NCI-H226 (cell line): ENCODE results near the gene ADAMTS17.

ENCODE experiments used
- DNase-seq: peaks from one replicate; pipeline ENCODE4 v3.0.0-alpha.2; 2015

The ADAMTS17 gene

DNA sequence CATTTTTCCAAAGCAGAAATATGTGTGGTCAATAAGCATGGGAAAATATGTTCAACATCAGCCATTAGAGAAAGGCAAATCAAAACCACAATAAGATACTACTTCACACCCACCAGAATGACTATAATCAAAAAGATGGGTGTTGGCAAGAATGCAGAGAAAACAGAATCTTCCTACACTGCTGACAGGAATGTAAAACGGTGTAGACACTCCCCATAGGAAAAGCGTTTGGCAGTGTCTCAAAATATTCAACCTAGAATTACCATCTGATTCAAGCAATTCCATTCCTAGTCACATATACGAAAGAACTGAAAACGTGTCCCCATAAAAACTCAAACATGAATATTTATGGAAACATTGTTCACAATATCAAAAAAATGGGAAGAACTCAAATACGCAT, 123.3 kb downstream of the ADAMTS17 start:
- DNase-seq, result peak; percentile 88

DNA sequence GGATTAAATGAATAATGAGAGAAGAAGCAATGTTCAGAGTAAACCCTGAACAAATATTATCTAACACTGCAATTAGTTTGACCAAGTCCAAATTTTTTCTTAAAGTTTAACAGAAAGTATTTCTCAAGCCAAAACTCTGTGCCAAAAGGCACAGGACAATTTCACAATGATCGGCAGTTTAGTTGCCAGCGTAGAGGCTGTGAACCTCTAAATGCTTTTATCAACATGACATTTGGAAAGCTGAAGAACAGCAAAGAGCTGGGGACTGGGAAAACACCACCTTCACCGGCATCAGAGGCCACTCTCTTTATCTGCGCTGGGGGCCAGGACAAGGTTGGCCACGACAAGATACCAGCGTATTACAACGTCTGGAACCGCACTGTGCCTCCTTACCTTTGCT, 125.6 kb downstream of the ADAMTS17 start:
- DNase-seq, result no peak

DNA sequence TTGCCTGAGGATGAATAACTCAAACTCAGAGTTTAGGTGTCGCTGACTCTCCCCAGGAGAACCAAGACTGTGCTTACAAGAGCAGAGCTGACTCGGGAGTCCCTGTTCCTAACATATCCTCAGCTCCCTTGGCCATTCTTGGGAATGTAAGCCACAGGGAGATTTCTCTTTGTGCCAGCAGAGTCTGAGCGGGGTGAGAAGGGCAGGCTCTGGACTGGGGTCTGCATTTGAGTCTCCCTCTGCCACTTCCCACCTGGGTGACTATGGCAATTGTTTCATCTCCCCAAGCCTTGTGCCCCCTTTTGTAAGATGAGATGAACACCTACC, 126.0 kb downstream of the ADAMTS17 start:
- no peak for DNase-seq

DNA sequence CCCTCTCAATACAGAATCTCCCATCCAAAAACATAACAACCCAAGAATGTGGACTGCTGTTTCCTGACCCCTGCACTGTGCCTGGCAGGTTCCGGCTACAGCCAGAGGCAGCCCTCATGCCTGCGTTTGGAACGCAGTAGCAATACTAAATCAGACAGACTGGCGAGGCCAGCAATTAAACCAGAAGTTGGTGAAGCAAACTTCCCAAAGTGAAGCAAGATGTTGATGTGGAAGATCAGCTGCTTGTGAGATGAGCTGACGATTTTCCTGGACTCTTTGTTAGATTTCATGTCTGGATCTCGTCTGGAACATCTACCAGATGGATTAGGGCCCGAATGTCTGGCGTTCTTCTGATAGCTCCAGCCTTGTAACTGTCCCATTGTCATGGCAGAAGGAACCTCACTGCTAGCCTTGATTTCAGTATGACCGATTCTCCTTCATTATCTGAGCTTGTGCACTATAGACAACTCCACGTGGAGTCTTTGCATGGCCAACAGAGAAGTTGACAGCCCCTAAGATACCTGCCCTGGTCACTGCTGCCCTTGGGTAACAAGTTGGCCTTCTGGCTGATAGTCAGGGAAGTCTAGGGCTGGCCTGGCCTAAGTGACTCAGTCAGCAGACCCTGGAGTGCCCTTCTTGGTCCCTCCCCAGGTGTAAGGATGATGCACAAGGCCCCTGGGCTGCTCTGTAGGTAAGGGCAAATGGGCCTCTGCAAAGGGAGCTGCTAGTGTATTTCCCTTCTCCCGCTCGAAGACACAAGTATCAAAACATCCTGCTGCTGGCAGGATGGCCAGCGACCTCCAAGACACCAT, 126.5 kb downstream of the ADAMTS17 start:
- no peak for DNase-seq

DNA sequence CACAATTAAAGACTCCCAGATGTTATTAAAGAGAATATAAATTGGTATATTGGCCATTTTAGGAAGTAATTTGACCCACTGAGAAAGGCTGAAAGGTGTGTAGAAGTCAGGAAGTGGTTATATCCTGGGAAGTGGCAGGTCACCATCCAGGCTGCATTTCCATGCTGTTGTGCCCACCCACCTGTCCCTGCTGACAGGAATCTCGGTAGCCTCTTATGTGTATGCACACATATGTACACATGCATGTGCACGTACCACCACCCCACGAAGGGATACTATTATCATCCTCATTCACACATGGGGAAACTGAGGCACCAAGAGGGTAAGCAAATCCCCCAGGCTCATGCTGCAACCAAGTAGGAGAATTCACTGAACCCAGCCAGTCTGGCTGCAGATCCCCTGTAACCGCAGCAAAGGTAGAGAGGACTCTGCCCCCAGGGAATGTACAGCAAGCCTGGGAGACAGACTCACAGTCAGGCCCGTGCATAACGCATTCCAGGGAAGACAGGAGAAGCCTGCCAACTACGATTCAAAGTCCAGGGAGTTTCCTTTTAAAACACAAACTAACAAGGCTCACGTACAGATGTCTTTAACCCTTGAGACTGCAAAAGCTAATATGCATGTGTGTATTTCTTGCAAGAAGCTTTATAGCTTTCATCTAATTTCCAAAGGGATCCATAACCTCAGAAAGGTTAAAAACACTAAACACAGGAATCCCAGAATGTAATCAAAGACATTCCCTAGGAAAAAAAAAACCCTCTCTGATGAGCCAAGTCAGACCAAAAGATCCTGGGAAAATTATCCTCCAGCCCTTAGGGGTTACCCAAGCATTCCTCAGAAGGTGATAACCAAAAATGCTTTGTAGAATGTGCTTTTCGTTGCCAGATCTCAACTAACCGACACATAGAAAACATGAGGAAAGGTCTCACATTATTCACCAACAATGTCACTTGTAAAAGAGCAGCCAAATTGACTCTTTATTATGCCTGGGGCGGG, 129.6 kb downstream of the ADAMTS17 start:
- peak; percentile 96 for DNase-seq

DNA sequence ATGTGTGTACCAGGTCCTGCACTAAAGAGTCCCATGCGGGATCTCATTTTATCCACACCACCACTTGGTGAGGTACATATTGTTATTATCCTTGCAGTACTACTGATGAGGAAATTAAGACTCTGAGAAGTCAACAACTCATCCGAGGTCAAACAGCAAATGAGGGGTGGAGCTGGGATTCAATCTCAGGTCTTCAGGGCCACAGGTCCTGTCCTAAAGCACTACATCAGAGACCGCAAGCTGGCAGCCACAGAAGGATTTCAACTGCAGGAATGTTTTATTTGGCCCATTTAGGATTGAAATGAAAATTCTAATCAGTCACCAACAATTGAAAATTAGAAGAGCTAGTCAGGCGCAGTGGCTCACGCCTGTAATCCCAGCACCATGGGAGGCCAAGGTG, 131.4 kb downstream of the ADAMTS17 start:
- no peak for DNase-seq

DNA sequence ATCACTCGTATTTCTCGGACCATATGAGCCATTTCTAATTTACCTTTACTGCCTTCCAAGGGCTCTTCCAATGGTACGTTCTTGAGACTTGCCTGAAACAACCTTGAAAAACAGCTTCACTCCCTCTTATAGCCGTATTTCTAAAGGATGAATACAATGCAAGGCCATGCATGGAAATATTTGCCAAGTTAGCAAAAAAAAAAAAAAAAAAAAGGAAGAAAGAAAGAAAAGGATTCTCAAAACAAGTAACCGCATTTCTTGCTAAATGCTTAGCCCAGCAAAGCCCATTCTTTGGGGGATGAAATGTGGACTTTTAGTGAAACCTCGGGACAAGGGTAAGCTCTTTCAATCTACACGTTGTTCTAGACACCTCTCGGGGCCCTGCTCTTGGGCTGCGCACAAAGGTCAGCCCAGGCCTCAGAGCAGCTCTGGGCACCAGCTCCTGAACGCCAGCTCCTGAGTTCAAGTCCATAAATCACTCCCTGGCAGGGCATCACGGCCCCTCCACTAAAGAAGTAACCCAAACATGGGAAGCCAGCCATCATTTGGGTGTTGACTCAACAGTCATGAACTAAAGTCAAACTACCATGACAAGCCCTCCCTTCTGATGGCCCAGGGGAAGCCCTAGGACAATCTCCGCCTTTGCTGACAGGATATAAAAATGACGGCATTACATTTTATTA, 132.7 kb downstream of the ADAMTS17 start:
- DNase-seq, result no peak

DNA sequence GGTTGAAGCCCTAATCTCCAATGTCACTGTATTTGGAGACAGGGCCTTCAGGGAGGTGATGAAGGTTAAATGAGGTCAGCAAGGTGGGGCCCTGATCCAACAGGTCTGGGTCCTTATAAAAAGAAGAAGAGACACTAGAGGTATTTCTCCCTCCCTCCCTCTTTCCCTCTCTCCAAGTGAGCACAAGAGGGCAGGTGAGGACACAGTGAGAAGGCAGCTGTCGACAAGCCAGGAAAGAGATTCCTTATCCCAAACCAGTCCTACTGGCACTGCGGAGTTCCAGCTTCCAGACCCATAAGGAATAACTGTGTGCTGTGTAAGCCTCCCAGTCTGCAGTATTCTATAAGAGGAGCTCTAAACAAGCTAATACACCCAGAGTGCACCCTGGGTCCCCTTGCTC, 134.7 kb downstream of the ADAMTS17 start:
- no peak for DNase-seq

DNA sequence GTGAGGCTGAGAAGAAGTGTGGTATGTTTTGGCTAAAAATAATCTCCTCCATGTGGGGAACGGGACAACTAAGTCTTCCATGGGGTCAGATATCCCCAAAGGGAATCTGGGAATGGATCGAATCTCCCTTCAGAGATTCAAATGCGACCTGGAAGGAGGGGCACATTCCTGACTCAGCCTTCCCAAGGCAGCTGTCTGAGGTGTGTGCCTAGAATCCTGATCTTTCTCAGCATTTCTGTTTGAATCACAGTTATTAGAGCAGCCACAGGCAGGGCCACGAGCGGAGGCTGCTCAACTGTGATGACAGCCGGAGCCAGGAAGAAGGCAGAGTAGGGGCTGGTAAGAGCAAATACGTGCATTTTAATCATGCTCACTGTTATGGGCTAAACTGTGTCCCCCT, 135.1 kb downstream of the ADAMTS17 start:
- no peak for DNase-seq

DNA sequence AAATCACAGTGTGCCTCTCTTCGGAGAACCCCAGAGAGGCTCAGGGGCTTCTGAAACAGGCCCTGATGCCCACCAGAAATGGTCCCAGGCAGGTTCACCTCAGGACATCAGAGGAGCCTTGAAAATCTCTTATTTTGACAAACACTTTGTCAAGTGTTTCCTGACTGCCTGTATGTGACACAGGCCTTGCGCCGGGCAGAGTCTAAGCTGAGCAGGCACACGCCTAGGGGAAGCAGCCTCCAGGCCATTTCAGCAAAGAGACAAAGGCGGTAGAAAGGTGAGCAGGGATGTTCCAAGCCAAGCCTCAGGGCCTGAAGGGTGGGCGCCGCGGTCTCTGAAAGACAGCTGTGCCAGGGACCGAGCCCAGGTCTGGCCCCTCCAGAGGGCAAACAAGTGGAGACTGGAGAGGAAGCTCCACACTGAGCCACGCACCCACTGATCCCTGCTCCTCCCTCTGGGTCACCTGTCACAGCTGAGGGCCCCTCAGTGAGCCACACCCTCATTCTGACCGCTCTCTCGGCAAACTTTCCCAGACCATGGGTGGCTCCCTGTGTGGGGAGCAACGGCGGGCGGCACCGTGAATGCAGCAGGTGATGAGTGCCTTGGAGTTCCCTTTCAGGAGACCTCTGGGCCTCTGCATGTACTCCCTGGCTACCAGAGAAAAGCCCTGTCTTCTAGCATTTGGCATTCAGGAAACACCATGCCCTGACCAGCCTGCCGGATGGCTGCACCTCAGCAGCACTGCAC, 136.1 kb downstream of the ADAMTS17 start:
- no peak for DNase-seq

DNA sequence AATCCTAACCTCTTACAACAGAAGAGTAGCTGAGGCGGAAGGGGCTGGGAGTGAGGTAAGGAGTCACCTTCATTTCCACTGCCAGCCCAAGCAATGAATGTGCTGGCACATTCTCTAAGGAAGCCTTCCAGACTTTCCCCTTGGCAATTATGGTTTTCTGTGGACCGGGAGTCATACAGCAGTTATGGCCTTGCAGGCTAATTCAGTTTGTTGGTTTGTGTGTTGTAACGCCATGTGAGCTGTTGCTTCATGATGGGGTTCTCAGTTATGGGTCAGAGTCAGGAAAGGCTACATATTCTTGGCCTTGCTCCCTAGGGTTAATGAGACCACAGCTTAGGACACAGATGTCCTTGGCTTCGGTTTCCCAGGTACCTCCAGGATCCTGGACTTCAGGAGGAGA, 137.0 kb downstream of the ADAMTS17 start:
- DNase-seq, result no peak

DNA sequence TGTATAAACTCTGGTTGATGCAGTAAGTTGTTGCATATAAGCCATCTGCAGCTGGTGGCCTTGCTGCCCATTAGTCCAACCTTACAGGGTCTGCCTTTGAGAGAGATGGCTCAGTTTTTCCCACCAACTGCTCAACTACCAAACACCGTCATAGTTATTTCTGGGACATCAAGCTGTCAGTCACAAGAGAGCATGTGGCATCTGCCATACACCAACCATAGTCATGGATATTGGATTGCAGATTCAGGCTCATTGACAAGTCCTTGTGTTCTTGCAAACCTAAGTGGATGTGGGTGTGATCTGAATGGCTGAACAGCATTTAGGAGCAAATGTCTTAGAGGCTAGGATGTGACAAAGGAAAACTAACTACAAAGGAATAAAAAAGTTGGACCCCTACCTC, 137.6 kb downstream of the ADAMTS17 start:
- no peak for DNase-seq

DNA sequence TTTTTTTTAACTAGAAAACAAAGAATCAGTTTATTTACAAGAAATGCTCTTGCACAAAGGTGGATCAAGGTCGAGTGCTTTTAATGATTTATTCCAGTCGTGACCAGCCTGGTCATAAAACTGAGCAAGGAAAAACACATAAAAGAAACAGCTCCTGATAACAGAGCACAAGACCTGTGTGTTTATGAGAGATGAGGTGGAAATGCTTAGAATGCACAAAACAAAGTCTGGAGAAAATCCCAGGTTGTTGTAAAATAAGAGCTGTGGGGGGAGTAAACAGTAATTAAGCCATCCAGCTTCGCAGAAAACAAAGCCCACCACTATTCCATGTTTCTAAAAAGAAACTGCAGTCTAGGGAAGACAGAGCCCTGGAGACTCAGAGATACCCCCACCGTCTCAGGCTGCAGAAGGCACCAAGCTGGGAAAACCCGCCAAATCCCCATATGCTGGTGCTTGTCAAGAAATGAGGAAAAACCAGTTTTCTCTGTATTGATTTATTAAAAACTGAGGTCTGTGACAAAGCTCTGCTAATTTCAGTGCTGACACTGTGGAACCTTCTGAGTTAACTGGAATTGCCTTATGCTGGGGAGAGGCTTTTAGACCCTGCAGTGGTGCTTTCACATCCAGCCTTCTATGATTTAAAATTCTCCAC, 139.3 kb downstream of the ADAMTS17 start:
- no peak for DNase-seq

DNA sequence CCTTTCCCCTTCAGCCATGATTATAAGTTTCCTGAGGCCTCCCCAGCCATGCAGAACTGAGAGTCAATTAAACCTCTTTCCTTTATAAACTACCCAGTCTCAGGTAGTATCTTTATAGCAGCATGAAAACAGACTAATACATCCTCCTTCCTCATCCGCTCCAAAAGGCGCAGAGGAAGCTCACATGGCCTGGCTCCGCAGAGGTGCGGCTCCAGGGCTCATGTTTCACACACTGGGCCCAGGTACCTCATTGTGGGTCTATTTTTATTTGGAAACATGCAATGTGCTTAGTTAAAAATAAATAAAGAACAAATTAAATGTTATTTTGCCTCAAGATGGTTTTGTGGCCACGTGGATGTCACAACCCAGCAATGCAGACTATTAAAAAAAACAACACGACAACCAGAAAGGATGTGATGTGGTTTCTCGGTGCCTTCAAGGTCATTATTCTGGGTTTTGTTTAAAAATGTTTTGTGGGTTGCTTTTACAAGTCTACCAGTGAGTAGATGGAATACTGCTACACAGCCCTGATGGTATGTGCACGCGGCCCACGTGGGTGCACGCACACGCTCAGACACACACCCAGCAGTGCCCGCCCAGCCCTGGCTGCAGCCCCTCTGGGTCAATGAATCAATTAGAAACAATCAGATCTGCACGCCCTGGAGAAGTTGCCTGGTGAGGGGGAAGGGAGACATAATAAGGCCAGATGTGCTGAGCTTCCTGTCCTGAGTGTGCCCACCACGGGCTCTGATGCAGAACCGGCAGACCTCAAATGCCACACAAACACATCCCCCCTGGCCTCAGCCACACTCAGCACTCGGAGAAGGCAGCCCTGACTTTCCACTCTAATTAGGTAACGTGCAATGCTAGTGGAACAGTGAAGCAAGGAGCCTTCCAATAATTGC, 140.1 kb downstream of the ADAMTS17 start:
- no peak for DNase-seq

DNA sequence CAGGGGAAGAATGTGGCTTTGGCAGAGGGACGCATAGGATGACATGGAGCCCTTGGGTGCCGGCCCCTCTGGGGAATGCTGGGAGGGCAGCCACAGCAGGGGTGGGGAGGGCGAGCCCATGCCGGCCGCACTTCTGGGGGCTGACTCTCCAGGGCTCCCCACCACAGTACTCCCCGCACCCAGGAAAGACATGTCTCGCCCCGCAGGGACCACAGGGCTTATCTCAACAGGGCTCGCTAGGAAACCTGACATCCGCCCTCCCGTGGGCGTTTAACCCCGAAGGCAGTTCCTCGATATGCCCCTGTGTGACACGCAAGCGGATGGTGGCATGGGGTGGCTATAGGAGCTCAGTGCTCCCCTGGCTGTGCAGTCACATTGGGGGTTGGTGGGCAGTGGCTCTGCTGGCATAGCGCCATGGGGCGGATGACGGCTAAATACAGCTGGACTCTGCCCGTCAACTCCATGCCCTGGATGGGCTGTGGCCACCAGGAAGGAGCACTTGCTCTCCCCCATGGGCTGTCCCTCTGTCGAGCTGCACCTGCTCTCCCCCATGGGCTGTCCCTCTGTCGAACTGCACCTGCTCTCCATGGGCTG, 141.4 kb downstream of the ADAMTS17 start:
- no peak for DNase-seq

DNA sequence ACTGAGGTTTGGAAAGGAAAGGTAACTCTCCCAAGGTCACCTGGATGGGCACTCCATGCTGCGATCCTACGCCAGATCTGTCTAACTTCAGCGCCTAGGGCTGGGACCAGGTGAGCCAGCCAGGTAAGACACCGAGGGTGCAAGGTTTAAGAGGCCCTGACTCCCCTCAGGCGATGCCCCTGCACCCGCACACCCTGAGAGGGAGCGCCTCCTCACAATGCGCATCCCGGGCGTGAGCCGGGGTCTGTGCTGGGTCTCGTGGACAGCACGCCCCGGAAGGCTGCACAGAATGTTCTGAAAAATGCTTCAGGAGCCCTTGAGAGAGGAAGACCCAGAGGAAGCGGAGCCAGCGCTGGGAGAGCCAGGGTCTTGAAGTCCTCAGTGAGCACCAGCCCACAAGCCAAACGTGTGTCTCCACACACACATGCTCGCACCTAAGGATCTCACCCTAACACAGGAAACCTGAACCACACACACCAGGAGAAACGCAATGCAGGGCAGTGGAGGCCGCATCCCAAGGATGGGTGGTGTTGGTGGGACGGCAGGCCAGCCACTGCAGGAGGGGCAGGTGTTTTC, 142.0 kb downstream of the ADAMTS17 start:
- no peak for DNase-seq

DNA sequence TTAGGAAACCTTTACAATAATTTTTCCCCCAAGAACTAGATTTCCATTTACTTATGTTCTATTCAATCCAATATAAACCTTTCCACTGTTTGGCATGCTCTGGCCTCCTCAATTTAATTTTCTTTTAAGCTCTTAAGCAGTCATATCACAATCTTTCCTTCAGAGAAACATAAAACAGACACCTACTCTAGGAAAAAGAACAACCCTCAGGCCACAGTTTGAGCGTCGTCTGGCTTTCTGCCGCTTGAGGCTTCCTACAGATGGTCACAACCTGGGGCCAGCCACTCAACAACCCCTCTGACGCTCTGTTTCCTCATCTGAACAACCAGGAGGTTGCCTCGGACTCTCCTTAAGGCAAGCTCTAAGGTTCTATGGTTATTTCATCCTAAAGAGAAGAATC, 143.3 kb downstream of the ADAMTS17 start:
- DNase-seq, result no peak

DNA sequence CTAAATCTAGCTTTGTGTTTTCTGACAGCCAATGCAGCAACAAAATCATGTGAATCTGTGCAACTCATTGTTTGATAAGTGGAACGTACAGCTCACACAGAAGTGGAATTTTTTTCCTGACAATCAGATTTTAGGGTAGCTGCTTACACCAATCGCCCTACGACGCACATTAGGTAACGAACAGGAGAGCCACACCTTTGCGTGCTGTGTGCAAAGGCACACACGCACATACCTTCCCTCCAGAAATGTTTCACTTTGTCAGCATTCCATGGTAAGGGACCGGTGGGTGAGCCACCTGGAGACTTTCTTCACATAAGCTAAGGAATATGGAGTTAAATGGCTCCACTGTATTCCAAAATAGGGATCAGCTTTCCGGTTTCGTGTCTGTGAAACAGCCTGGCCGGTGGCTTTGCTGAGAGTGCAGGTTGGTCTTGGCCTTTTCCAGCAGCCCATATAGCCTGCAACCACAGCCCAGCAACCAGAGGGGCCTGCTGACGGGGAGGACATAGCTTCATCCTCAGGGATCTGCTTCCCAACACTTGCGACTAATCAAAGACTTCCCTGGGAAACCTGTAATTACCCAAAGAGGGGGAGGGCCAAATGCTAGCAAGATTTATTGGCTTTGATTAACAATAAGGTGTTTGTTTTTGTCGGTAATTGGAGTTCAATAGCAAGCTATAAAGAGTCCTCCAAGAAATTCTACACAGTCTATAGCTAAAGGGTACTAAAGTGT, 145.3 kb downstream of the ADAMTS17 start:
- no peak for DNase-seq

DNA sequence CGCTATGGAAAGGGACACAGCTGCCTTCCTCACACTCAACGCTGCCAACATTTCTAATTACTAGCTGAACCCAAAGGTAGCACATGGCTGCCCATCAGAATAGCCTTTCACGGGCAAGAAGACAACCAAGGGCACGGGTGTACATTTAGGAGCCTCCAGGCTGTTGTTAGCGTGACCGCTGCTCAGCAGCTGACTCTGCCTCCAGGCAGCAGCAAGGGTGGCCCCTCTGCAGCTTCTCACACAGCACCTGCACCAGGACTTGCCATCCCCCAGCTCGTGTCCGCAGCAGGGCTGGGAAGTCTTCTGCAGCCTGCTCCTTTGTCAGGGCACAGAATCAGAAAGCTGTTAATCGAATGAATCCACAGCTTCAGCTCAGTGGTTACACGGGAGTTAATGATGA, 146.8 kb downstream of the ADAMTS17 start:
- no peak for DNase-seq
